22Rv1 (cell line): ENCODE measurements around the gene GRIP2.

Source experiments
- CTCF ChIP-seq: fragments of 450-650 bp; IDR thresholded peaks from 2 replicates; pipeline ENCODE4 v1.5.1; 2017; ENCODE audit warnings: mild to moderate bottlenecking
- ZFX ChIP-seq: fragments of 450-650 bp; IDR thresholded peaks from 2 replicates; pipeline ENCODE4 v1.6.1; 2017; ENCODE audit warnings: antibody characterized with exemption, borderline replicate concordance

GRCh38 chr3:14497321-14497720 lies 42.8 kb downstream of the GRIP2 start:
- TF ChIP-seq CTCF (no peak), ZFX (no peak)
